B cell (primary cell): ENCODE results near the gene NUDT3. TPM values are rescaled to one million over a fixed set of nuclear protein-coding genes. Genes with fewer than 3 reads are reported as not detected.

ENCODE experiments used
- polyA plus RNA-seq: library from polyadenylated mRNA; depleted of rRNA; stranded (reverse); fragments of >200 nt; gene quantifications from 2 replicates; pipeline ENCODE4 v1.2.3, GENCODE V29; 2012
- small RNA-seq: library from RNA; depleted of rRNA; stranded (forward); fragments of <200 nt; gene quantifications from one replicate; pipeline ENCODE3, GENCODE V24; 2012; ENCODE audit warnings: low replicate concordance, low read depth; ENCODE audit not compliant: insufficient read length
- total RNA-seq, 2 donors: library from RNA; stranded (reverse); fragments of 120-200 nt in 1 of 2; gene quantifications; 1 replicate in 1 of 2; 2 replicates in 1 of 2; pipeline versions ENCODE4 v1.2.3 to v1.2.4, GENCODE V29; 2013 to 2022

The NUDT3 gene
- total and polyA plus RNA-seq, 2 donors (not counting 1 experiment from before 2014, with no cell fraction given): 18.2 to 37.4 TPM

Small RNA genes lying within 50 kb of the gene (small RNA-seq; reads per million reads assigned to genes)
- gene MIR6835: not detected

Other genes with a start within 250 kb of the NUDT3 start
- not detected in 2 replicates for gene GRM4, start 246.6 kb downstream of the NUDT3 start, total RNA-seq
- gene GRM4, start 246.6 kb downstream of the NUDT3 start, polyA plus RNA-seq: 0.04 and 0.13 TPM in 2 replicates
- gene HMGA1, start 155.8 kb downstream of the NUDT3 start, total RNA-seq: 66.4 and 72.3 TPM in 2 replicates
- 59.6 and 60.2 TPM in 2 replicates for gene HMGA1, start 155.8 kb downstream of the NUDT3 start, polyA plus RNA-seq
- 41.1 and 43.6 TPM in 2 replicates for gene SMIM29, start 143.7 kb downstream of the NUDT3 start, total RNA-seq
- 102 and 106 TPM in 2 replicates for gene SMIM29, start 143.7 kb downstream of the NUDT3 start, polyA plus RNA-seq
- 2,661 and 2,707 TPM in 2 replicates for gene RPS10, start 33.4 kb upstream of the NUDT3 start, total RNA-seq
- gene RPS10, start 33.4 kb upstream of the NUDT3 start, polyA plus RNA-seq: 4,580 and 6,226 TPM in 2 replicates
- 0.20 TPM in 1 of 2 replicates, not detected in the other for gene PACSIN1, start 73.4 kb upstream of the NUDT3 start, total RNA-seq
- 0.18 and 0.61 TPM in 2 replicates for gene PACSIN1, start 73.4 kb upstream of the NUDT3 start, polyA plus RNA-seq
- not detected in 2 replicates for gene SPDEF, start 163.7 kb upstream of the NUDT3 start, total RNA-seq
- gene SPDEF, start 163.7 kb upstream of the NUDT3 start, polyA plus RNA-seq: 0.10 and 0.32 TPM in 2 replicates